GM12891 (cell line): ENCODE results near the gene UBE2Q2.

Experiments
- DNase-seq: peaks from one replicate; pipeline ENCODE4 v3.0.0; 2011; ENCODE audit warnings: low spot score; ENCODE audit not compliant: insufficient read length
- FAIRE-seq: peaks from 2 replicates; lab custom pipeline; 2011; peaks lifted over from hg19 to GRCh38; lab: Jason Lieb, UNC
- PAX5 ChIP-seq: IDR thresholded peaks from 2 replicates; pipeline ENCODE4 v1.6.1; 2011; ENCODE audit warnings: low read length, moderate library complexity, mild to moderate bottlenecking; ENCODE audit not compliant: insufficient read depth, severe bottlenecking
- POLR2A ChIP-seq: IDR thresholded peaks from 2 replicates; pipeline ENCODE4 v1.6.1; 2011; ENCODE audit warnings: low read depth, low read length, control low read depth
- POLR2AphosphoS5 ChIP-seq: IDR thresholded peaks from 2 replicates; pipeline ENCODE4 v1.6.1; 2011; ENCODE audit warnings: low read depth, low read length, control low read depth
- POU2F2 ChIP-seq: IDR thresholded peaks from 2 replicates; pipeline ENCODE4 v1.6.1; 2011; ENCODE audit warnings: low read depth, mild to moderate bottlenecking, control low read depth, low read length, moderate library complexity
- SPI1 ChIP-seq: IDR thresholded peaks from 2 replicates; pipeline ENCODE4 v1.6.1; 2011; ENCODE audit warnings: low read depth, low read length, control low read depth
- TAF1 ChIP-seq: IDR thresholded peaks from 2 replicates; pipeline ENCODE4 v1.6.1; 2011; ENCODE audit warnings: low read depth, low read length, control low read depth

The UBE2Q2 gene

DNA sequence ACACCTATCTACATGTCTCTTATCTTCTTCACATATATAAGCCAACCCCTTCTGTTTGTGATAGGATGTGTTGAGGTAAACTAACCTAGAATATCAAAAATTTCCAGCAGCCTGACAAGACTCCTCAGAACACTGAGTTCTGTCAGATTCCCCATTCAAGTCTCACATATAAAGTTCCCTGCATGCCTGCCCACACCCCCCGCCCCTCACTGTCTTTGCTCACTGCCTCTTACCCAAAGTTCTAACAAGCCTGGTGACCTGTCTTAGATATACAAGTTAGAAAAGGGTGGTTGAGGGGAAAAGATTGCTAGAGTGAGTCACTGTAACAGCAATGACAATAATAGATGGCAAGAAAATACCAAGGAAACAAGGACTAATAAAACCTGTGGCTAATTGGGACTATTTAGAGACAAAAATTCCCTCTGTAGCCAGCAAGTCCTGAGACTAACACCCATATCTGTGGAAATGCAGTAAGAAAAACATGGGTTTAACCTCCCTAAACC, 100.5 kb downstream of the UBE2Q2 start:
- no peak for TF ChIP-seq POLR2A
- no peak for TF ChIP-seq SPI1
- no peak for TF ChIP-seq POLR2AphosphoS5
- no peak for TF ChIP-seq TAF1
- TF ChIP-seq PAX5 = no peak
- TF ChIP-seq POU2F2 = no peak
- DNase-seq (no peak), FAIRE-seq (no peak)

GRCh38 chr15:75945953-75946352, 102.7 kb downstream of the UBE2Q2 start:
- no peak for DNase-seq
- TF ChIP-seq POU2F2 (no peak), POLR2AphosphoS5 (no peak), POLR2A (no peak), TAF1 (no peak), SPI1 (no peak), PAX5 (no peak)

GRCh38 chr15:75947092-75947491, 103.8 kb downstream of the UBE2Q2 start:
- FAIRE-seq (no peak), DNase-seq (no peak)
- TF ChIP-seq POLR2AphosphoS5 (no peak), POU2F2 (no peak), TAF1 (no peak), POLR2A (no peak), SPI1 (no peak), PAX5 (no peak)

More at GRCh38 chr15:75945953-75946352, 102.7 kb downstream of the UBE2Q2 start:
- FAIRE-seq = peak; percentile 51

DNA sequence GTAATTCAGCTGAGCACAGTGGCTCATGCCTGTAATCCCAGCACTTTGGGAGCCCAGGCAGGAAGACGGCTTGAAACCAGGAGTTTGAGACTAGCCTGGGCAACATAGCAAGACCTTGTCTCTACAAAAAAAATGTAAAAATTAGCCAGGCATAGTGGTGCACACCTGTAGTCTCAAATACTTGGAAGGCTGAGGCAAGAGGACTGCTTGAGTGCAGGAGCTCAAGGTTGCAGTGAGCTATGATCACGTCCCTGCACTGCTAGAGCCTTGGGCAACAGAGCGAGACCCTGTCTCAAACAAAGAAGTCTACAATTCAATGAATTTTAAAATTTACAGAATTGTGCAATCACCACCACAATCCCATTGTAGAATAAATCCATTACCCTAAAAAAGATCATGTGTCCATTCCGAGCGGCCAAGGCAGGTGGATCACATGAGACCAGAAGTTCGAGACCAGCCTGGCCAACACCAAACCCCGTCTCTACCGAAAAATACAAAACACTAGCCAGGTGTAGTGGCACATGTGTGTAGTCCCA, 105.6 kb downstream of the UBE2Q2 start:
- FAIRE-seq = no peak
- no peak for DNase-seq
- no peak for TF ChIP-seq PAX5
- no peak for TF ChIP-seq SPI1
- TF ChIP-seq POLR2AphosphoS5 = no peak
- TF ChIP-seq TAF1 = no peak
- no peak for TF ChIP-seq POLR2A
- TF ChIP-seq POU2F2 = no peak
